Smooth muscle cell of the pulmonary artery (primary cell): ENCODE results near the gene HEYL. TPM values are rescaled to one million over a fixed set of nuclear protein-coding genes. Genes with fewer than 3 reads are reported as not detected.

ENCODE experiments used
- total RNA-seq: library from RNA; depleted of rRNA; stranded (reverse); fragments of >200 nt; gene quantifications from 2 replicates; pipeline ENCODE4 v1.2.3, GENCODE V29; 2014

HEYL gene
- total RNA-seq = 0.30 and 3.1 TPM in 2 replicates

DNA sequence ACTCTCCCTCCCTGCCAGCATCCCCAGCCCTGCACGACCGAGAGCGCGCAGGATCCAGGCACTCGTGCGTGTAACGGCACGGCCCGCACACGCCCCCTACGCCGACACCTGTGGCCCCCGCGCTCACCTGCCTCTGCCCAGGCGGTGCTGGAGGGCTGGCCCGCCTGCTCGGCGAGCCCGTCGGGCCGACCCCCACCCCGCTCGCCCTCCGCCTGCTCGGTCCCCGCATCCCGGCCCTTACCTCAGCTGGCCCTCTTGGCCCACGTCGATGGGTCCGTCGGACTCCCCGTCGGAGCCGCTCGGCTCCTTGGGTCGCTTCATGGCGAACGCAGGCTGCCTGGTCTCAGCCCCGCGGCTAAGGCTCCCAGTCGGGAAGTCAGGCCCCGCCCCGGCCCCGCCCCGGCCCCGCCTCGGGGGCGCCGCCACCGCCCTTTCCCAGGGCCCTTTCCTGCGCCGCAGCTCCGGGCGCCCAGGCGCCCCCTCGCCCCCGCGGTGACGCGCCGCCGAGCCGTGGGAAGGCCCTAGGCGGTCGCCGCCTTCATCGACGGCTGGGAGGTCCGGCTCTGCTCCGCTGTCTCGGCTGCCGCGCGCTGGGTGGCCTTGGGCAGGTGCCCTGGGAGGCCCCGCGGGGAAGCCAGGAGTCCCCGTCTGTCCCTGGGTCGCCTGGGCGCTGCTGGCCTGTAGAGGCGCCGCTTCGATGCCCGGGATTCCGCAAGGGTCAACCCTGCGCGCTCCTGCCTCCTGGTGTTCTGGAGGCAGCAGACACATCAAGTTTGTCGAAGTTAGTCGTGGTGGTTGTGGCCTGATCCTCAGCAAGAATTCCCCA, at the start of gene HEYL:
Gene HEYL (minus strand): TSS at position 339 of the 826 bp plus-strand sequence. CDS start 18 bp downstream, at position 321.

DNA sequence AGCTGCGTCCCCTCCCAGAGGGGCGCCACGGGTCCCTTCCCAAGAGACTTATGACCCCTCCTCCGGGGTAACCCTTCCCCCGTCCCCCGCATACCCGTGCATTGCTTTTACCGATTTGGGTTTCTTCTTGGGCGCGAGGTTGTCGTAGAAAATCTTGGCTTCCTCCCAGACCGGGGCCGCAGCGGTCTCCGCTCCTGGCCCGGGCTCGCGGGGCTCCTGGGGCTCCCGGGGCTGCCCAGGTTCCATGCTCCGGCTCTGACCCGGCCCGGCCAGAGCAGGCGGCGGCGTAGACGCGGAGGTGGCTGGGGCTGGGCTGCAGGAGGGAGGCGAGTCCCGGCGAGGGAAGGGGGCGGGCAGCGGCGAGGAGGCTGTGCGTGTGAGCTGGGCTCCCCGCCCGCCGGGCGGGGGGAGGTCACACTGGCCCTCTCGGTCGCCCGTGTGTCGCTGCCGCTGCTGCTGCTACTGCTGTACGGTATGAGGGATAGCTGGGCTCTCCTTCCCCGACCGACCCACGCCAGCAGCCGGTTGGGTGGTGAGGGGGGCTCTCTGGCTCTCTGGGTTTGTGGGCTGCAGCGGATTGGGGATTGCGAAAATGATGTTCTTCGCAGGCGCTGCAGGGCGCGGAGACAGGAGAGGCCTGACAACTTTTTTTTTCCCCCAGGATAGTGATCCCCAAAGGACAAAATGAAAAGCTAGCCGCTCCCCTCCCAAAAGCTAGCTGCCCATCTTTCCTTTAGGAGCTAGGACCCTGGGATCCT, 32.5 kb upstream of the HEYL start, which contains the start of gene NT5C1A:
Gene NT5C1A (minus strand): TSS at position 315 of the 758 bp plus-strand sequence. CDS start 69 bp downstream, at position 246.

Other genes with a start within 250 kb of the HEYL start
- 0.13 and 0.33 TPM in 2 replicates for gene BMP8A, start 148.0 kb downstream of the HEYL start, total RNA-seq
- gene PABPC4, start 62.9 kb downstream of the HEYL start, total RNA-seq = 363 and 444 TPM in 2 replicates
- not detected in 2 replicates for gene NT5C1A, start 32.5 kb upstream of the HEYL start, total RNA-seq
- not detected in 2 replicates for gene HPCAL4, start 51.8 kb upstream of the HEYL start, total RNA-seq
- 26.9 and 28.2 TPM in 2 replicates for gene PPIE, start 99.2 kb upstream of the HEYL start, total RNA-seq
- 1.3 and 1.8 TPM in 2 replicates for gene OXCT2, start 131.7 kb upstream of the HEYL start, total RNA-seq
- under 0.01 TPM in 1 of 2 replicates, not detected in the other for gene BMP8B, start 149.2 kb upstream of the HEYL start, total RNA-seq
- gene TRIT1, start 243.9 kb upstream of the HEYL start, total RNA-seq = 29.7 and 41.9 TPM in 2 replicates